Urinary bladder (tissue), 4 donors: Measurements from ENCODE around the gene SBNO2. TPM values are rescaled to one million over a fixed set of nuclear protein-coding genes. Genes with fewer than 3 reads are reported as not detected.
"Not testable (repeated sequence)": the region's sequence is repeated elsewhere in the genome, so short reads cannot be mapped to it uniquely, and the experiment has no call there.

Experiments
- DNase-seq: peaks from one replicate; pipeline ENCODE4 v3.0.0-alpha.2; 2015; ENCODE audit errors: extremely low spot score
- H3K27ac ChIP-seq: one replicate; pipeline ENCODE4 v1.5.1; 2013; ENCODE audit warnings: low read depth, mild to moderate bottlenecking, moderate library complexity
- H3K36me3 ChIP-seq: one replicate; pipeline ENCODE4 v1.6.1; 2013; ENCODE audit warnings: mild to moderate bottlenecking, moderate library complexity; ENCODE audit not compliant: insufficient read depth
- H3K4me1 ChIP-seq: one replicate; pipeline ENCODE4 v1.6.1; 2013; ENCODE audit warnings: mild to moderate bottlenecking, moderate library complexity; ENCODE audit not compliant: insufficient read depth
- H3K4me3 ChIP-seq: one replicate; pipeline ENCODE4 v1.5.1; 2013; ENCODE audit warnings: low read depth, low read length
- WGBS: extraction: QIAGEN DNeasy Blood & Tissue Kit; methylation state at CpG from one replicate; pipeline ENCODE4 v1.1.7; 2013; 5-methylcytosine and 5-hydroxymethylcytosine counted together
- polyA plus RNA-seq: library from polyadenylated mRNA; stranded (reverse); fragments of 200-250 nt; gene quantifications from one replicate; pipeline ENCODE4 v1.2.3, GENCODE V29; 2013
- total RNA-seq: library from RNA; depleted of rRNA; stranded (reverse); fragments of >200 nt; gene quantifications from one replicate; pipeline ENCODE4 v1.2.3, GENCODE V29; 2014
- donor health status: healthy with polysubstance abuse.
- donor health status: healthy.

The SBNO2 gene
- total and polyA plus RNA-seq, 2 donors = 7.6 to 44.8 TPM

- Histone ChIP-seq H3K27ac (peak overlapping the region; percentile 59), H3K4me1 (peaks cover 3% of the 10 kb centered on the region), H3K36me3 (no peaks in the 10 kb centered on the region), H3K4me3 (no peak overlapping the region)
- DNase-seq = no peak
- WGBS = 65% methylated on average over 21 of the region's 21 CpGs
These were observed 40.3 kb upstream of the SBNO2 start for GRCh38 chr19:1214299-1214861.

DNA sequence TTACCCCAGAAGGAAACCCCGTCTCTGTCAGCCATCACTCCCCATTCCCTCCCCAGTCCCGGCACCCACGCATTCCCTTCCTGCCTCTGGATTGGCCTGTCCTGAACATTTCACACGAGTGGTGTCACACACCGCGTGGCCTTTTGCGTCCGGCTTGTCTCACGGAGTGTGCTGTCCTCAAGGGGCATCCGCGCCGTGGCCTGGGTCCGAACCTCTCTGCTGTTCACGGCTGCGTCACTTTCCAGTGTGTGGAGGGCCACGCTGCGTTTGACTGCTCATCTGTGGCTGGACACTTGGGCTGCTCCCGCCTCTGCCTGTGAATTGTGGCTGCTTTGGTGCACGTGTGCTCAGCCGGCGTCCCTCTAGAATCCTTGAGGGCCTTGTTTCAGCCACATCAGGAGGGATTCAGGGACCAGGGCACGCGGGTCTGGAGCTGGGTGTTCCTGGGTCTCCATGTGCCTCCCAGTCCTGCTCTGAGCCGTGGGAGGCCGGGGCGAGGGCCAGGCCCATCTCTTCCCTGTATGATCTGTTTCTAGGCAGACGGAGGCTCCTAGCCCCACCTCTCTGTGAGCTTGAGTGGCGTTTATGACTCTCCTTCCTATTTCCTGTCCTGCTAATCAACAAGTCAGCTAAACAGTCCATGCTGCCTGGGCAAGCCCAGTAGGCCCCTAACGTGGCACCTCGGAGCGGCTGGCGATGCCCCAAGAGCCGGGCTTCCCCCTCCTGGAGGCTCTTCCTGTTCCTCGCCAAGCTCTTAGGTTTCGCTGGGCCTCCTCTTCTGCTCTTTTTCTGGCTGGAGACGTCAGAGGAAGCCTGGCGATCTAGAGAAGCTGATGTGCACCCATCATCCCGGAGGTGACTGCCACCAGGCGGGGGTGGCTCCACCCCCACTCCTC, 39.6 kb upstream of the SBNO2 start:
- WGBS = 58% methylated on average over 39 of the region's 39 CpGs

DNA sequence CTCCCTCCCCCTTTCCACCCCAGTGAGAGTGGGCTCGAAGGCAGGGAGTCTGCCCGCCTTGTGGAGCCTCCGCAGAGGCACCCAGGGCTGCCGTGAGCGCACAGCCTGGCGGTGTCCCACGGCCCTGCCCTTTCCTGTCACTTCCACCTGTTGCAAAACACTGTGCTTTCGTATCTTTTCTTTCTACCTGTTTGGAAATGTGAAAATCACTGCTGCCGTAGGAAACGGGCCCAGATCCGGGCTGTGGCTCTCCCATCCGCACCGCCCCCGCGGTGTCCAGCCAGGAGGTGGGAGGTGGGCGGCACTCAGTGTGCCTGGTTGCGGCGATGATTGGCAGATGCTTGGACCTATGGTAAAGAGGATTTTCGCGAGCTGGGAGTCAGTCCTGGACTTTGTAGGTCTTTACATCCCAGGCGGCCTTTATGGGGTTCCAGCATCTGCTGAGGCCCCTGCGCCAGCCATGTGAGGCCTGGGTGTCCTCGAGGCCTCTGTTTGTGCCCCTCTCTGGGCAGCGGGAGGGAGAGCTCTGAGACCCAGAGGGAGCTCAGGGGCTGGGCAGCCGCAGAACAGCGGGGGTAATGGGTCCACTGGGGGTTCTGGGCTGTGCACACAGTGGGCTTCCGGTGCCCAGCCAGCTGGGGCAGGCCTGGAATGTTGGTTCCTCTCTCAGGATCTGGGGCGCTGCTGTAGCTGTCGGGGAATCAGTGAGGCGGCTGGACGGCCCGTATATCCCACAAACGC, 37.6 kb upstream of the SBNO2 start:
- no peaks in the 10 kb centered on the region for H3K36me3 ChIP-seq
- H3K4me1 ChIP-seq = peaks cover 3% of the 10 kb centered on the region
- no peak overlapping the region for H3K27ac ChIP-seq
- WGBS = 84% methylated on average over 33 of the region's 33 CpGs
- H3K4me3 ChIP-seq = no peak overlapping the region
- DNase-seq = no peak

More for the DNA sequence above, 39.6 kb upstream of the SBNO2 start:
- peaks cover 3% of the 10 kb centered on the region for H3K4me1 ChIP-seq
- no peak overlapping the region for H3K4me3 ChIP-seq
- H3K36me3 ChIP-seq = no peaks in the 10 kb centered on the region
- no peak for DNase-seq
- H3K27ac ChIP-seq = no peak overlapping the region

- peaks cover 3% of the 10 kb centered on the region for H3K4me1 ChIP-seq
These were observed 36.1 kb upstream of the SBNO2 start for GRCh38 chr19:1210227-1210538.

DNA sequence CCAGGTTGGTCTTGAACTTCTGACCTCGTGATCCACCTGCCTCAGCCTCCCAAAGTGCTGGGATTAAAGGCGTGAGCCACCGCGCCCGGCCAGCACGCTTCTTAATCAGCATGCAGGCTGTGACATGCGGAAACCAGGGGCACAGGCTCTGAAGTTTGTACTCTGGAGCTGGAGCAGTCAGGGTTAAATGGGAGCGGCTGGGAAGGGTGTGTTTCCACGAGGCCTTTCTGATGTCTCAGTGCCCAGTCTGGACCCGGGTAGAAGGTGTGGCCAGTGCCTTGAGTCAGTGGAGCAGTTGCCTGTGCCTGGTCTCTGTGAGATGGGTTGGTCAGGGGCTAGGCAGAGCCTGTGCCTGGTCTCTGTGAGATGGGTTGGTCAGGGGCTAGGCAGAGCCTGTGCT, 34.8 kb upstream of the SBNO2 start:
- not testable (repeated sequence) for H3K4me3 ChIP-seq, H3K4me1 ChIP-seq

More at GRCh38 chr19:1210227-1210538, 36.1 kb upstream of the SBNO2 start:
- H3K36me3 ChIP-seq = no peaks in the 10 kb centered on the region
- H3K4me3 ChIP-seq = no peak overlapping the region
- DNase-seq = no peak
- 90% methylated on average over 13 of the region's 13 CpGs for WGBS
- no peak overlapping the region for H3K27ac ChIP-seq

DNA sequence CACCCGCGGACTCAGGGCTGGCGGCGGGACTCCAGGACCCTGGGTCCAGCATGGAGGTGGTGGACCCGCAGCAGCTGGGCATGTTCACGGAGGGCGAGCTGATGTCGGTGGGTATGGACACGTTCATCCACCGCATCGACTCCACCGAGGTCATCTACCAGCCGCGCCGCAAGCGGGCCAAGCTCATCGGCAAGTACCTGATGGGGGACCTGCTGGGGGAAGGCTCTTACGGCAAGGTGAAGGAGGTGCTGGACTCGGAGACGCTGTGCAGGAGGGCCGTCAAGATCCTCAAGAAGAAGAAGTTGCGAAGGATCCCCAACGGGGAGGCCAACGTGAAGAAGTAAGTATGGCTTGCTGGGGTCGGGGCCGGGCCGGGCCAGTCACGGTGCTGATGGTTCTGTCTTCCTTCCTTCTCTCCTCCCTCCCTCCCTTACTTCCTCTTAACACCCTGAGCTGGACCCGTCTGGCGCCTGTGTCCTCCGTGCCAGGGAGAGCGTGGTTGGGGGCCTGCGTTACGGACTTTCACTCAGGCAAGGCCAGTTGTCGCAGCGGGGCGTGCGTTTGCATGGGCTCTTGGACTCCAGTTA, 32.9 kb upstream of the SBNO2 start:
- peaks cover 4% of the 10 kb centered on the region for H3K4me1 ChIP-seq
- WGBS = 1% methylated on average over 38 of the region's 38 CpGs

More for the DNA sequence above, 34.8 kb upstream of the SBNO2 start:
- 65% methylated on average over 10 of the region's 10 CpGs for WGBS
- not testable (repeated sequence) for H3K27ac ChIP-seq, DNase-seq, H3K36me3 ChIP-seq

GRCh38 chr19:1206150-1206863, 32.2 kb upstream of the SBNO2 start:
- DNase-seq = no peak
- H3K4me1 ChIP-seq = peaks cover 4% of the 10 kb centered on the region
- WGBS = under 1% methylated on average over 78 of the region's 78 CpGs
- H3K36me3 ChIP-seq = no peaks in the 10 kb centered on the region
- H3K27ac ChIP-seq = peak overlapping the region; percentile 53
- peak overlapping the region; percentile 98 for H3K4me3 ChIP-seq

More for the DNA sequence above, 32.9 kb upstream of the SBNO2 start:
- H3K27ac ChIP-seq = peak overlapping the region; percentile 12
- H3K4me3 ChIP-seq = peak overlapping the region; percentile 98
- DNase-seq = no peak
- no peaks in the 10 kb centered on the region for H3K36me3 ChIP-seq

DNA sequence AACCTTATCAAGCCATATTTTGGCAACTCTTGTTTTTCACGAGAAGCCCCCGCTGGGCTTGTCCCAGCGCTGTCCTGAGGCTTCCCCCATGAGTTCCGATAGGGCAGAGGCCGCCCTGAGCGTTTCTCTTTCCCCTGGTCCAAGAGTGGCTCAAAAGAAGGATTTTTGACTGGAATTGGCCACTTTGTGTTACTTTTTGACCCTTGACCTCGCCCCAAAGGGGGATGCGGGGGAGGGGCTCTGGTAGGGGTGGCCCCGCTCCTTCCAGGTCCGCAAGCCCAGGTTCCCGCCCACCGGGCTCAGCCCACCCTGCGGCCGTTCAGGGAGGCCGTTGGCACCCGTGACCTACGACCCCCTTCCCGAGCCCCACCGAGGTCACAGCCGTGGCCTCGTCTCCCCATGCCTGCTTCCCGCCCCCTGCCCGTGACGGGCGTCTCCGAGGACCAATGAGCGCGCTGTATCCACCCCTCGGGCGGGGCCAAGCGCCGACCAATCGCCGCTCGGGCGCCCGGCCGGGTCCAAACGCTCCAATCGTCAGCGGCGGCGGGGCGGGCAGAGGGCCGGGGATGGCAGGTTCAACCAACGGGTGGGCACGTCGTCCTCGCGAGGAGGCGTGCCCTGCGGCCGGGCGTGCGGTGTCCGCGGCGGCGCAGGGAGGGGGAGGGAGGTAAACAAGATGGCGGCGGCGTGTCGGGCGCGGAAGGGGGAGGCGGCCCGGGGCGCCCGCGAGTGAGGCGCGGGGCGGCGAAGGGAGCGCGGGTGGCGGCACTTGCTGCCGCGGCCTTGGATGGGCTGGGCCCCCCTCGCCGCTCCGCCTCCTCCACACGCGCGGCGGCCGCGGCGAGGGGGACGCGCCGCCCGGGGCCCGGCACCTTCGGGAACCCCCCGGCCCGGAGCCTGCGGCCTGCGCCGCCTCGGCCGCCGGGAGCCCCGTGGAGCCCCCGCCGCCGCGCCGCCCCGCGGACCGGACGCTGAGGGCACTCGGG, 31.3 kb upstream of the SBNO2 start, which contains the start of gene STK11:
Gene STK11, plus strand, starts transcription at position 665 of the 986 bp plus-strand sequence. CDS start 1,136 bp downstream, outside the sequence.
- Histone ChIP-seq H3K36me3 (no peaks in the 10 kb centered on the region), H3K27ac (peak within 1 kb of the TSS; percentile 53), H3K4me1 (peaks cover 4% of the 10 kb centered on the region), H3K4me3 (peak within 1 kb of the TSS; percentile 98)
- 3% methylated on average over 114 of the region's 114 CpGs for WGBS
- peak; percentile 92 for DNase-seq

DNA sequence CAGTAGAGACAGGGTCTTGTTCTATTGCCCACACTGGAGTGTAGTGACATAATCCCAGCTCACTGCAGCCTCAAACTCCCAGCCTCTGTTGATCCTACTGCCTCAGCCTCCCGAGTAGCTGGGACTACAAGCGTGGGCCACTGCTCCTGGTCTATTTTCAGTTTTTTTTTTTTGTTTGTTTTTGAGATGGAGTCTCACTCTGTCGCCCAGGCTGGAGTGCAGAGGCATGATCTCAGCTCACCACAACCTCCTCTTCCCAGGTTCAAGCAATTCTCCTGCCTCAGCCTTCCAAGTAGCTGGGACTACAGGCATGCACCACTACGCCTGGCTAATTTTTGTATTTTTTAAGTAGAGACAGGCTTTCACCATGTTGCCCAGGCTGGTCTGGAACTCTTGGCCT, 26.5 kb upstream of the SBNO2 start:
- WGBS = 86% methylated on average over 4 of the region's 4 CpGs

GRCh38 chr19:1199531-1199930, 25.5 kb upstream of the SBNO2 start:
- Histone ChIP-seq H3K27ac (no peak overlapping the region), H3K36me3 (no peaks in the 10 kb centered on the region), H3K4me1 (peaks cover 2% of the 10 kb centered on the region), H3K4me3 (no peak overlapping the region)
- no peak for DNase-seq
- 87% methylated on average over 10 of the region's 10 CpGs for WGBS

More for the DNA sequence above, 26.5 kb upstream of the SBNO2 start:
- not testable (repeated sequence) for H3K36me3 ChIP-seq, DNase-seq, H3K27ac ChIP-seq, H3K4me1 ChIP-seq, H3K4me3 ChIP-seq

GRCh38 chr19:1189419-1189818, 15.4 kb upstream of the SBNO2 start:
- no peaks in the 10 kb centered on the region for H3K36me3 ChIP-seq
- no peak overlapping the region for H3K4me3 ChIP-seq
- DNase-seq = no peak
- no peak overlapping the region for H3K27ac ChIP-seq
- WGBS = 76% methylated on average over 9 of the region's 9 CpGs
- H3K4me1 ChIP-seq = no peaks in the 10 kb centered on the region

- no peaks in the 10 kb centered on the region for H3K4me1 ChIP-seq
- H3K4me3 ChIP-seq = no peak overlapping the region
- H3K27ac ChIP-seq = no peak overlapping the region
- H3K36me3 ChIP-seq = no peaks in the 10 kb centered on the region
- 82% methylated on average over 19 of the region's 19 CpGs for WGBS
- no peak for DNase-seq
These were observed 9.6 kb upstream of the SBNO2 start for GRCh38 chr19:1183543-1184172.
